Mesendoderm (in vitro differentiated cells): ENCODE data around the gene TBC1D13.

Experiments used
- DNase-seq: peaks from one replicate; pipeline ENCODE4 v3.0.0; 2013
- H2AK5ac ChIP-seq: 2 replicates; pipeline ENCODE4 v1.6.1; 2013; ENCODE audit warnings: low read length, inconsistent platforms
- H2BK120ac ChIP-seq: 2 replicates; pipeline ENCODE4 v1.6.1; 2013; ENCODE audit warnings: low read depth, mild to moderate bottlenecking, low read length, moderate library complexity, mixed read lengths
- H2BK15ac ChIP-seq: replicated peaks from 2 replicates; pipeline ENCODE4 v1.6.1; 2013; ENCODE audit warnings: low read depth, mild to moderate bottlenecking, moderate library complexity
- H2BK5ac ChIP-seq: 2 replicates; pipeline ENCODE4 v1.6.1; 2013; ENCODE audit warnings: low read length, inconsistent platforms
- H3K18ac ChIP-seq: 2 replicates; pipeline ENCODE4 v1.6.1; 2013; ENCODE audit warnings: mild to moderate bottlenecking, low read length, mixed read lengths
- H3K23ac ChIP-seq: one replicate; pipeline ENCODE4 v1.6.1; 2013; ENCODE audit warnings: low read length
- H3K27ac ChIP-seq: 2 replicates; pipeline ENCODE4 v1.5.1; 2013; ENCODE audit warnings: low read depth, mild to moderate bottlenecking, inconsistent platforms, low read length, moderate library complexity
- H3K27me3 ChIP-seq: 2 replicates; pipeline ENCODE4 v1.6.1; 2013; ENCODE audit warnings: low read length, control low read depth, mild to moderate bottlenecking, inconsistent platforms; ENCODE audit not compliant: insufficient read depth, poor library complexity
- H3K36me3 ChIP-seq: 2 replicates; pipeline ENCODE4 v1.6.1; 2013; ENCODE audit warnings: low read length, inconsistent platforms; ENCODE audit not compliant: control insufficient read depth, insufficient read depth
- H3K4ac ChIP-seq: one replicate; pipeline ENCODE4 v1.6.1; 2013; ENCODE audit warnings: low read depth, mild to moderate bottlenecking, low read length, moderate library complexity
- H3K4me1 ChIP-seq: 2 replicates; pipeline ENCODE4 v1.6.1; 2013; ENCODE audit warnings: low read depth, low read length, inconsistent platforms; ENCODE audit not compliant: control insufficient read depth
- H3K4me2 ChIP-seq: 2 replicates; pipeline ENCODE4 v1.6.1; 2013; ENCODE audit warnings: low read length
- H3K4me3 ChIP-seq: 2 replicates; pipeline ENCODE4 v1.5.1; 2013; ENCODE audit warnings: mild to moderate bottlenecking, low read length
- H3K56ac ChIP-seq: one replicate; pipeline ENCODE4 v1.6.1; 2013; ENCODE audit warnings: low read length
- H3K79me1 ChIP-seq: 2 replicates; pipeline ENCODE4 v1.6.1; 2013; ENCODE audit warnings: low read length, inconsistent platforms
- H3K79me2 ChIP-seq: 2 replicates; pipeline ENCODE4 v1.6.1; 2013; ENCODE audit warnings: mild to moderate bottlenecking, low read length; ENCODE audit not compliant: control insufficient read depth, insufficient read depth
- H3K9ac ChIP-seq: 2 replicates; pipeline ENCODE4 v1.6.1; 2013; ENCODE audit warnings: low read length, inconsistent platforms
- H4K5ac ChIP-seq: one replicate; pipeline ENCODE4 v1.6.1; 2013; ENCODE audit warnings: low read length
- H4K8ac ChIP-seq: one replicate; pipeline ENCODE4 v1.6.1; 2013; ENCODE audit warnings: low read depth, mild to moderate bottlenecking, control low read depth, low read length, moderate library complexity
- WGBS: extraction: QIAGEN DNeasy Blood & Tissue Kit; methylation state at CpG from one replicate; pipeline ENCODE4 v1.1.7; 2013; ENCODE audit warnings: low lambda C conversion rate, missing lambda C conversion rate; ENCODE audit not compliant: insufficient coverage; ENCODE audit errors: extremely low coverage; 5-methylcytosine and 5-hydroxymethylcytosine counted together

Gene TBC1D13

DNA sequence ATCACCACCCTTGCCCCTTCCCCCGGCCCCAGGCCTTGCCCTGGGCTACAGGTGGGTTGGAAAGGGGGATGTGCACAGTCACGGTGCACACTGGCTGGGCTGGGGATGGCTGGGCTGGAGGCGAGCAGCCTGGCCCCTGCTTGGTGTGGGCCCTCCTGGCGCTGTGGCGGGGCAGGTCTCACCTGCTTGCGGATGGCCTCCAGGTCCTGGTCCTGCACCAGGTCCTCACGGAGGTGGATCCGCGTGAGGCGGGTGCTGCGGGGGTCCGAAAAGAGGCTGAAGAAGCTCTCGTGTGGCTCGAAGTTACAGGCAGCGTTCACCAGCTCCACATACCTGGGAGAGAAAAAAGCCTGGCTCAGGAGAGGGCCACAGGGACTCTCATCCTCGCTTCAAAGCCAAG lies 33.4 kb upstream of the TBC1D13 start:
- Histone ChIP-seq H3K9ac (no peak overlapping the region), H3K4ac (no peak overlapping the region), H3K79me2 (no peaks in the 10 kb centered on the region), H4K5ac (no peak overlapping the region), H3K4me2 (no peak overlapping the region), H3K56ac (no peak overlapping the region), H3K18ac (no peak overlapping the region), H3K36me3 (no peaks in the 10 kb centered on the region), H3K79me1 (no peaks in the 10 kb centered on the region), H3K4me1 (no peaks in the 10 kb centered on the region), H2BK5ac (no peak overlapping the region), H4K8ac (no peak overlapping the region), H3K27ac (no peak overlapping the region), H3K4me3 (no peak overlapping the region), H2BK120ac (no peak overlapping the region), H3K23ac (no peak overlapping the region), H2AK5ac (no peak overlapping the region), H3K27me3 (no peaks in the 10 kb centered on the region), H2BK15ac (no peak overlapping the region)
- no CpG with 5 or more reads among the region's 16 CpGs for WGBS
- DNase-seq: no peak

DNA sequence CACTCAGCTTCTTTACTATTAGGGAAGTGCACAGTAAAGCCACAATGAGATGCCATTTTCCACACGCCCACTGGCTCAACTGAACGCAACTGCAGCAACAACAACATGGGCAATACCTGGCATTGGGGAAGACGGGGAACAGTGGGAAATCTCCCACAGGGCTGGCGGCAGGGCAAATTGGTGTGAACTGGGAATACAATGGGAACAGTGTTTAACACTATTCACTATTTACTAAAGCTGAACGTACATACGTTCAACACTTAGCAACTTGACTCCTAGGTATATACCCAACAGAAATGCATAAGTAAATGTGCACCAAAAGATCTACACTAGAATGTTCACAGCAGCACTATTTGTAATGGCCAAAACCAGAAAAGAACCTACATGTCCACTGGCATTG lies 29.5 kb upstream of the TBC1D13 start:
- Histone ChIP-seq H3K23ac (no peak overlapping the region), H2BK120ac (no peak overlapping the region), H3K36me3 (no peaks in the 10 kb centered on the region), H2BK15ac (no peak overlapping the region), H3K27ac (no peak overlapping the region), H3K9ac (no peak overlapping the region), H2AK5ac (no peak overlapping the region), H4K5ac (no peak overlapping the region), H3K27me3 (no peaks in the 10 kb centered on the region), H3K4me2 (no peak overlapping the region), H3K4me1 (no peaks in the 10 kb centered on the region), H3K4me3 (no peak overlapping the region), H3K4ac (no peak overlapping the region), H3K56ac (no peak overlapping the region), H3K79me1 (no peaks in the 10 kb centered on the region), H2BK5ac (no peak overlapping the region), H3K18ac (no peak overlapping the region), H4K8ac (no peak overlapping the region), H3K79me2 (no peaks in the 10 kb centered on the region)
- no CpG with 5 or more reads among the region's 6 CpGs for WGBS
- no peak for DNase-seq

DNA sequence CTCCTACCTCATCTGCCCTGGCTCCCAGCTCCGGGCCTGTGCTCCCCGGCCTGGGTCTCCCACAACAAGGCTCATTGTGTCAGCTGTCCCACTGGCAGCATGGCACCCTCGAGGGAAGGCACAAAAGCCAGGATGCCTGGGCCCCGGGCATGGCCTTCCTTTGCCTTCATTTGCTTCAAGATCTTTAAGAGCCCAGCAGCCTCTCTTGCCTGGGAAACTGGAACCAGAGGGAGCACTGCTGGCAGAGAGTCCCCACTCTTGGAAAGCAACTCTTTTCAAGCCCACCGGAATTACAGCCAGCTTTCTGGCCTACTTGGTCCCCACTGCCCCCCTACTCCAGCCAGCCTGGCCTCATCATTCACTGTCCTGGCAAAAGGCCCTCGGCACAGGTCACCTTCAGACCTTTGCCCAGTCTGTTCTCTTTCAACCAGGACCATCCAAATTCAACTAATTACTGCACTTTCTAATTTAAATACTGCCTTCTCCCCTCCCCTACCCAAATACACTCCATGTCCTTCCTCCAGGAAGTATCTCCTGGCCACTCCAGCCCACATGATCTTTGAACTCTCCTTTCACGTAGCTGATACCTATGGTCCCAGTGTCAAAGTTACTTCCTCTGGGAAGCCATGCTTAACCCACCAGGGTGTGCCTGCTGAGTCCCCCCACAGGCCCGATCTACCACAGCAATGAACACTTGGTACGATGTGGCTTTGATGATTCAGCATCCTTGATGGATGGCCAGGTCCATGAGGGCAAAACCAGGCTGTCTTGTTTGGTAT lies 24.2 kb upstream of the TBC1D13 start:
- Histone ChIP-seq H4K5ac (no peak overlapping the region), H2AK5ac (no peak overlapping the region), H2BK15ac (no peak overlapping the region), H3K4me2 (no peak overlapping the region), H3K36me3 (no peaks in the 10 kb centered on the region), H3K27me3 (no peaks in the 10 kb centered on the region), H3K4me3 (no peak overlapping the region), H3K4me1 (no peaks in the 10 kb centered on the region), H3K56ac (no peak overlapping the region), H3K79me2 (no peaks in the 10 kb centered on the region), H3K27ac (no peak overlapping the region), H3K4ac (no peak overlapping the region), H2BK5ac (no peak overlapping the region), H3K79me1 (peaks cover 1% of the 10 kb centered on the region), H3K23ac (no peak overlapping the region), H3K18ac (no peak overlapping the region), H2BK120ac (no peak overlapping the region), H4K8ac (no peak overlapping the region), H3K9ac (no peak overlapping the region)
- no CpG with 5 or more reads among the region's 9 CpGs for WGBS
- no peak for DNase-seq

DNA sequence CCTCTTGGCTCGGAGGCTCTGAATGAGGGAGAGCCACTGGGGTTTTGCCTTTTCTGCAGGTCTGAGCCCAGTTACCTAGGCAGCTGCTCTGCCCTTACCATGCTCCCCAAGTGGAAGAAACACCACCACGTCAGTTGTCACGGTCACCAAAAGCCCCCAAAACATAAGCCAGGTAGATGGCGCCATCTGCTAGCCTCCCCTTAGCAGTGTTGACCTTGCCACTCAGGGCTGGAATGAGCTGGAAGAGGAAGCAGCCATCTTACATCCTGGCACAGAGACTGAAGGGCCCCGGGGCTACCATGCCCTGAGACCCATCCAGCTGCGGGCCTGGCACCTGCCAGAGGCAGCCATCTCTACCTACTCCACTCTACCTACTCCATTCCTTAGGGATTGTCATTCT lies 22.7 kb upstream of the TBC1D13 start:
- Histone ChIP-seq H3K79me2 (no peaks in the 10 kb centered on the region), H3K79me1 (peaks cover 1% of the 10 kb centered on the region), H2AK5ac (no peak overlapping the region), H3K23ac (no peak overlapping the region), H2BK15ac (no peak overlapping the region), H3K36me3 (no peaks in the 10 kb centered on the region), H2BK120ac (no peak overlapping the region), H3K27me3 (no peaks in the 10 kb centered on the region), H3K4me2 (no peak overlapping the region), H3K18ac (no peak overlapping the region), H4K8ac (no peak overlapping the region), H2BK5ac (no peak overlapping the region), H3K4ac (no peak overlapping the region), H3K4me3 (no peak overlapping the region), H3K56ac (no peak overlapping the region), H3K4me1 (no peaks in the 10 kb centered on the region), H3K9ac (no peak overlapping the region), H3K27ac (no peak overlapping the region), H4K5ac (no peak overlapping the region)
- no CpG with 5 or more reads among the region's 6 CpGs for whole genome bisulfite sequencing
- DNase-seq: peak; percentile 47

DNA sequence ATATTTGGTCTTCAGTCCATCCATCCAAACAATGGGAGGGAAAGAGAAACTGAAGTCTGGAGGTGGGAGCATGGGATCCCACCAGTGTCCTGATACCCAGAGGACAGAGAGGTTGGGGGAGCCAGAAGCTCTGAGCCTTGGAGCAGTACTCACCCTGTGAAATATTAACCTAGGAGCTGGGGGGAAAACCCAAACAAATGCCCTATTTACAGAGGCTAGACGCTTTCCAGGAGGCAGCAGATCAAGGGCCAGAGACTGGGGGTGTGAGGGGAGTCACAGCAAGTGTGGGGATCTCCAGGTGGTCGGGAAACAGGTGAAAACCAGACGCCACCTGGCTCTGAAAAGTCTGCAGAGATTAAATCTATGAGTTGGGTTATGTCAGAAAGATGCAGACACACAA lies 21.6 kb upstream of the TBC1D13 start:
- H3K18ac ChIP-seq: no peak overlapping the region
- H2AK5ac ChIP-seq: no peak overlapping the region
- DNase-seq: no peak
- no peak overlapping the region for H4K5ac ChIP-seq
- no peaks in the 10 kb centered on the region for H3K27me3 ChIP-seq
- H3K79me2 ChIP-seq: no peaks in the 10 kb centered on the region
- no peak overlapping the region for H3K56ac ChIP-seq
- H3K4me3 ChIP-seq: no peak overlapping the region
- H3K4me1 ChIP-seq: no peaks in the 10 kb centered on the region
- no peak overlapping the region for H3K4me2 ChIP-seq
- H3K4ac ChIP-seq: no peak overlapping the region
- H3K23ac ChIP-seq: no peak overlapping the region
- H2BK120ac ChIP-seq: no peak overlapping the region
- no peak overlapping the region for H4K8ac ChIP-seq
- no peak overlapping the region for H2BK15ac ChIP-seq
- H2BK5ac ChIP-seq: no peak overlapping the region
- no peak overlapping the region for H3K27ac ChIP-seq
- H3K79me1 ChIP-seq: peaks cover 1% of the 10 kb centered on the region
- H3K9ac ChIP-seq: no peak overlapping the region
- no peaks in the 10 kb centered on the region for H3K36me3 ChIP-seq
- no CpG with 5 or more reads among the region's 3 CpGs for WGBS

DNA sequence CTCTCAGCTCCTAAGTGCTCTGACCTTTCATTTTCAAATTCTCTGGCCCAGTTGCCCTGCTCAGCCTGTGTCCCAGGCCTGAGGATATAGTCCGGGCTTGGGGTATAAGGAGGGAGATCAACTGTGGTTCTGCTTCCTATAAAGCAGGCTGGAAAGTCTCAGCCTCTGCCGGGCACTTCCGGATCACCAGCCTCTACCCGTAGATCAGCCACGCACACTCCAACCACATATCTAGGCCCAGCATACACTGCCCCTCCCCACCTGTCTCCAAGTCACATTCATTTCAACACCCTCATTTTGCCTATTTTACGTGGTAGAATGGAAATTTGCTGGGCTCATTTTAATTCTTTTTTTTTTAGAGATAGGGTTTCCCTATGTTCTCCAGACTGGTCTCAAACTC lies 18.4 kb upstream of the TBC1D13 start:
- no peak for DNase-seq
- no peak overlapping the region for H2BK5ac ChIP-seq

More for the DNA sequence above, 18.4 kb upstream of the TBC1D13 start:
- Histone ChIP-seq H4K8ac (no peak overlapping the region), H3K4me3 (no peak overlapping the region), H3K27me3 (no peaks in the 10 kb centered on the region), H3K79me2 (no peaks in the 10 kb centered on the region), H3K4me2 (no peak overlapping the region), H3K36me3 (no peaks in the 10 kb centered on the region), H2BK15ac (no peak overlapping the region), H4K5ac (no peak overlapping the region), H3K18ac (no peak overlapping the region), H3K4me1 (no peaks in the 10 kb centered on the region), H3K27ac (no peak overlapping the region), H3K23ac (no peak overlapping the region), H3K56ac (no peak overlapping the region), H3K4ac (no peak overlapping the region), H2AK5ac (no peak overlapping the region), H2BK120ac (no peak overlapping the region), H3K79me1 (peaks cover 1% of the 10 kb centered on the region), H3K9ac (no peak overlapping the region)
- no CpG with 5 or more reads among the region's 6 CpGs for WGBS
